Limb (tissue), 2 donors: ENCODE data around the gene IL5RA.

Experiments used
- DNase-seq, 2 donors: peaks; one replicate each; pipeline ENCODE4 v3.0.0-alpha.2; 2016; ENCODE audit errors: extremely low spot score in 2 of 2

The IL5RA gene

DNA sequence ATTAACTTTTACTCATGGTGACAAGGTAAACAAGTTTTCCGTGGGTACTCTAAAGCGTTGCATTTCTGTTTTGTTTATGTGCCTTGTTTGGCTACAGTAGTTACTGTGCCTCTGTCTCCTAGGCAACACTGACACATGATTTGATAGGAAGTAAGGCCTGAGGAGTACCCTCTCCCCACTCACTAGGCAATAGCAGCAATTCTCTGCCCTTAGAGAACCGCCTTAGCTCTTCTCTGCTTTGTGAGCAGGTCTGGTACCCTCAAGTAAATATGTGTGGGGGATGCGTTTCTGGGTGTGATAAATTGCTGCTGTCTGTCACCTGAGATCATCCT is at the start of gene IL5RA:
IL5RA (minus strand) TSS at position 76 of the 332 bp plus-strand sequence. CDS start 5,390 bp downstream, outside the sequence.
- peak in 1 of 2 donors; percentile 8 for DNase-seq

- DNase-seq, result no peak
Measured at GRCh38 chr3:3157484-3157883, 47.3 kb upstream of the IL5RA start.

DNA sequence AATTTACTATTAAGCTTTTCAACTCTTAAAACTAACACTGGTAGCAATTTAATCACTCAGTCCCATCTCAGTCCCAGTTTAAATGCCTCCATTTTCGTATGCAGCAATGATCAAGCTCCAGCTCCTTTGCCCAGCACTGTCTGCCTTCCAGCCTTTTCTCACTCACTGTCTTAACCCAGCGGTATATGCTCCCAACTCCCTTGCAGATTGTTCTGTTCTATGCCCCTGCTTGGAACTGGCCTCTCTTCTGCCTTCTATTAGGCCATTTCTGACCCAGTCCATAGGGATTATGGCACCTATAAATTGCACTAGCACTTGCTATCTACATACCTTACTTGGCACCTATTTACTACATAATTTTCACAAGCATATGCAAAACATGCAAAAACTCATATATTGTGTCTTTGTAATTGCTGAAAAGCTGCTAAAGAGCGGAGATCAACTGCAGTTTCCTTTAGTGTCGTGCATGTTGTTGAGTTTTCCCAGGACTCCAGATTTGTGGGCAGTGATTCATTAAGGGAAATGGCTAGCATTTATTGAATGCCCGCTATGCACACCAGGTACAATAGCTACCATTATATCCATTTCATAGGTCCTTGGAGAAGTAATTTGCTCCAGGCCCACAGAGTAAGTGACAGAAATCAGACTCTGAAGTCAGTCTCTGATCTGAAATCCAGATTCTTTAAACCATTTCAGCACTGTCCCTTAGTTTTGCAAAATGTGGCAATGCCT is 44.9 kb upstream of the IL5RA start:
- no peak for DNase-seq

- no peak for DNase-seq
Measured at GRCh38 chr3:3151513-3151912, 41.3 kb upstream of the IL5RA start.

GRCh38 chr3:3149560-3149959 is 39.4 kb upstream of the IL5RA start:
- no peak for DNase-seq

DNA sequence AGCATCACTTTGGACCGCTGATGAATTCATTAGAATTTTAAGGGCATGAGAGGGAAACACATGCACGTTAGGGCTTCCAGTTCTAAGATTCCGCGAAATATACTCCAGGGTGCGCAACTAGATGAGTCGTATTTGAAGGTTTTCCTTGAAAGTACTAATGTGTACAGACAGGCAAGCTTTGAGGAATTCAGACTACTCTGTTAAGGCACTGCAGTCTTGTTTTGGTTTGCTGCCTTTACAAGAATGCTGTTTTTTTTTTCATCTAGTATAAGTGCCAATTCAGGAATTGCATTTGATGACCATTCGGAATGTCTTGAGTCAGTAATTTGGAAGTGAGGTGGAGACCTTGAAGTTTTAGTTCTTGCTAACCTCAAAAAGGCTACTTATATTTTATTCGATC is 35.7 kb upstream of the IL5RA start:
- DNase-seq, result no peak

DNA sequence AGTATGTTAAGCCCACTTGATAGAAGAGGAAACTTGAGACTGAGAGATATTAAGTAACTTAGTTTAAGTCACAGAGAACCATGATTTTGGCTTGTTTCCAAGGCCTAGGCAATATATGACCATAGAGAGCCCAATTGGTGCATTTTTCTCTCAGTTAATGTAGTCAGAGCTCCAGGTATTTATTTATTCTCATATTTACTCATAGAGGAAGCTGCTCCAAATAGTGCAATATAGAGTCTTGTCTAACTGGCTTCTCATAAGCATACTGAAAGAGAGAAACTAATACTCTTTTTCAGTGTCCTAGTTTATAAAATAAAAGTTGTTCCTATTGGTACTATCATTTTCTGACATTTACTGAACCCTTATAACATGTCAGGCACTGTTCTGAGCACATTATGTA is 31.8 kb upstream of the IL5RA start:
- no peak for DNase-seq

DNA sequence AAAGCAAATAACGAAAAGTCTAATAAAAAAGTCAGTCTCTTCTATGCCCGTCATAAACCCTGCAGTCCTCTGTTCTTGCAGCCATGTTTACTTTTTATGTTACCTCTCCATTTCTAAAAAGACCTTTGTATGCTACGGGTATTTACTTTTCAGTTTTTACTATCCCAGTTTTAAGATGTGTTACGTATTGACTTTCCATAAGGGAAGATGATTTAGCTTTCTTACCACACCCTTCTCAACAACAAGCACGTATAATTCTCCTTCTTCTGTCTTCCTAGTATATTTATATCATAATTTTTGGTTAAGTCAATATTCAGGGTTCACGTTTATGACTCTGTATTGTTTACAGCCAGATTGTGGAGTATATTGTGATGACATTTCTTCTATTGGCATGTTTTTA is 27.4 kb upstream of the IL5RA start:
- DNase-seq, result no peak

DNA sequence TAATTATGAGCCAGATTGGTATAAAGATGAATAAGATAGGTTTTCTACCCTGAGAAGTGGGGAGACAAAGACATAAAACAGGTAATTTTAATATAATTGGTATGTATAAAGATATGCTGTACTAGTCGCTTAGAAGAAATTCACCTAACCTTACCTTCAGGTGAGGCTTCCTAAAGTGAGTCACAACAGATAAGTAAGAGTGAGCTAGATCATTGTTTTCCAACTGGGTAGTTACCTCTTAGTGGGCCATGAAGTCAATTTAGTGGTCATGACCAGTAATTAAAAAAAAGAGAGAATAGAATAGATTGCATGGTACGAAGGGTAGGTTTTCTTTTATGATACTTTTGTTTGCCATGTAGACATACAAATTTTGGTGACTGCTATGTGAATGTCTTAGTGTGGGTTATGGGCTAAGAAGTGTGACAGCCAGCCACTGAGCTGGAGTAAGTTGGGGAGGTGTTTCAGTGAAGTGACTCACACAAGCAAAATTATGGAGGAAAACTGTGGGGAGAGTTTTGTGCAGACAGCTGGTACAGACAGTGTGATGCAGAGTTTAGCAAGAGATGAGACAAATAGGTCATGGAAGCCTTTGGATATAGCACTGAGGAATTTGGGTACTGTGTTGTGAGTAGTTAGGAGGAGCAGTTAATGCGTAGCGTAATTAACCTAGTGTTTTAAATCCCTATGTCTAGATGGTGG is 24.7 kb upstream of the IL5RA start:
- no peak for DNase-seq

DNA sequence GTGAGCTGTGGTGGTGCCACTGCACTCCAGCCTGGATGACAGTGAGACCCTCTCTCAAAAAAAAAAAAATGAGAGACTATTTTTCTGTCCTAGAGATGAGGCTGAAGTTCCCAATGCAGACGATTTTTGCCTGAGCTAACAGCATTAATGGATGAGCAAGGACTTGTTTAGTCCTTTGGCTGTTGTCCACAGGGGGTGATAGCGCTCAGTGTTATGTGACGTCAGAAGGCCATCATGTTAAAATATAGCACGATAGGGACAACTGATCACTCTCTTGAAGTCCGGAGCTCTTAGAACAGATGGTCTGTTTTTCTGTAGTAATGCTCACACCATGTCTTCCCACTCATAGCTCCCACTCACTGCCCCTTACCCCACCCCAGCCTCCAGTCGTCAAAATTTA is 23.3 kb upstream of the IL5RA start:
- no peak for DNase-seq

- no peak for DNase-seq
Measured at GRCh38 chr3:3129579-3129978, 19.4 kb upstream of the IL5RA start.

GRCh38 chr3:3127432-3128010 is 17.3 kb upstream of the IL5RA start:
- DNase-seq, result no peak

DNA sequence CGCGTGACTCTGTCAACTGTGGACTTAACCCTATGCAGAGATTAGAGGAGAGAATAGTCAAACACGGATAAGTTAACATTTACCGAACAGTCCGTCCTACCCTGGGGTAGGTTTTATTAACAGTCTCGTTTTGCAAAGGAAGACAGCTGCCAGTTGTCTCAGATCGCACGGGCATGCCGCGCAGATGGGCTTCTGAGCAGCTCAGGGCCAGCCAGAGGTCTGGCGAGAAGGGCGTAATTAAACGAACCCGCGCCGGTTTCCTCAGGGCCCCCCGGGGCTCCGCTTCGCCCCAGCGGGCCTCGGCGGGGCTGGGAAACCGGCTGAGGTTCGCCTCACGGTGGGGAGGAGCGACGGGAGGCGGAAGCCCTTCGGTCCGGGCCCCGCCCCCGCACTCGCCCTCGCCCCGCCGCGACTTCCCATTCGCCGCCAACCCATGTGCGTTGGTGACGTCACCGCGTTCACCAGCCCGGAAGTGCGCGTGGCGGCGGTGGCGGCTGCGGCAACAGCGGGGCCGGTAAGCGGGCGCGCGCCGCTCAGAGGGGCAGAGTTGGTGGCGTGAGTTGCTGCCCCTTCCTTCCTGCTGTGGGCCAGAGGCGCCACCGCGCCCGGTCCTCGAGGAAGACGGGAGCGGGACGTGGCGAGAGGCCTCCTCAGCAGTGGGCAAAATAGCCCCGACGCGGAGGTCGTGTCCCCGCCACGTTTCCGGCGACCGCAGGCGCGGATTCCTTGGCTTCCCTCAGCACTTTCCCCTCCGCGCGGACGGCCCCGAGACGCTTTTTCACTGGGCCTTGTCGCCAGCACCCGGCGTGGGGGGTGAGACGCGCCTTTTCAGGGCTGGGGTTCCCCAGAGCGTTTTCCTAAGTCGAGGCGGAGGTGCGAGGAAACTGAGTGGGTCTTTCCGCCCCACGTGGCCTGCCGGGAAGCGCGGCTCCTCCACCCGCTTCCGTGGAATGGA is 16.6 kb upstream of the IL5RA start, which contains the start of gene TRNT1:
TRNT1 (plus strand) TSS at position 464 of the 955 bp plus-strand sequence. CDS start 2,101 bp downstream, outside the sequence.
- DNase-seq, result peak; percentile 95 to 97

GRCh38 chr3:3125977-3126376 is 15.8 kb upstream of the IL5RA start:
- DNase-seq, result no peak

DNA sequence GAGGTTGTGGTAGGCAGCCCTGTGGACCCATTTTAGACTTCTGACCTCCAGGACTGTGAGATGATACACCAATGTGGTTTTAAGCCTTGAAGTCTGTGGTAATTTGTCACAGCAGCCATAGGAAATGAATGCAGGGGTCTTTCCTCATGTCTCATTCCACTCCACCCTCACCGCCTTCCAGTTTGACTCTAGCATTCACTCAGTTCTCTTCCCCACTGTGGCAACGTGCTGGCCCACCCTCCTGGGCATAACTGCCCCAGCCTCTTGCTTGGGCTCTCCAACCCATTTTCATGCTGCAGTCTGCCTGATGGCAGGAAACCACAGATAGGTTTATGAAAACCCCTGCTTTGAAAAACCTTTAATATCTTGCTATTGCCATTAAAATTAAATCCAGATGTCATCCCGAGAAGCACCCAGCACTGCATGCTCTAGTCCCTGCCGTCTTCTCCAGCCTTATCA is 9.2 kb upstream of the IL5RA start:
- no peak for DNase-seq

DNA sequence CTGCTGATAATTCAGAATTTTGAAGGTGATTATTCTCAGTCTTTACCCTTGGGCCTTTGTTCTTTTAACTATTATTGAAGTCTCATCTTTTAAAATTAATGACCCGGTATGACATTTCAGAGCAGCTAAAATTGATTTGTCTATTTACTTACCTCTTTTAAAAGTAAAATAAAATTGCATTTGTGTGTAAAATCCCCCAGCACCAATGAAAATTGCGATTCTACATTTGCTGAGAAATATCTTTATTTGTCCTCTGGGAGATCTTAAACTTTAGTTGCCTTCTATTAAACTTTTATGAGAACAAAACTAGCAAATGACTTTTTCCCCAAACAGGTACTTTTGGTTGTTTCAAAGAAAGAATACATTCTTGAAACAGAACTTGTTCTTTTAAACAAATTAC is 7.5 kb upstream of the IL5RA start:
- no peak for DNase-seq

DNA sequence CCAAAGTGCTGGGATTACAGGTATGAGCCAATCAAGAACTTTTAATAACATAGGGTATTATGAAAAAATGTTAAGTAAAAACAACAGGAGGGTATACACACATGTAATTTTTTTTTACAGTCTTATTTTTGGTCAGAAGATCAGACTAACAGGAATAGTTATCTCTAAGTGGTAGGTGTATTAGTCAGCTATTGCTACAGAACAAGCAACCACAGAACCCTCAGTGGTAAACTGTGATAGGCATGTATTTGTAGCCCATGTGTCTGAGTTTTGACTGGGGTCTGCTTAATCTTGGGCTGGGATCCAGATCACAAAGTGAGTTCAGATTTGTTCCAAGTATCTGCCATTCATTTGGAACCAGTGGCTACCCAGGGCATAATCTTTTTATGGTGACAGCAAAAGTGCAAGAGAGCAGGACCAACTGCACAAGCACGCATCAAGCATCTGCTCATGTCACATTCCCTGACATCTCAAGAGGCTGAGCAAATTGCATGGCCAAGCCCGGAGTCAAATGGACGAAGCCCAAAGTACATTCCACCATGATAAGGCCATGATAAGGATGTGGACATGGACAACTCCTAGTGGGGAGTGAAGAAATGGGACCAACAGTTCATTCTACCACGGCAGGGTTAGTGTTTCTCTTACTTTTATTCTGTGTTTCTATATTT is 3.0 kb upstream of the IL5RA start:
- DNase-seq, result no peak

DNA sequence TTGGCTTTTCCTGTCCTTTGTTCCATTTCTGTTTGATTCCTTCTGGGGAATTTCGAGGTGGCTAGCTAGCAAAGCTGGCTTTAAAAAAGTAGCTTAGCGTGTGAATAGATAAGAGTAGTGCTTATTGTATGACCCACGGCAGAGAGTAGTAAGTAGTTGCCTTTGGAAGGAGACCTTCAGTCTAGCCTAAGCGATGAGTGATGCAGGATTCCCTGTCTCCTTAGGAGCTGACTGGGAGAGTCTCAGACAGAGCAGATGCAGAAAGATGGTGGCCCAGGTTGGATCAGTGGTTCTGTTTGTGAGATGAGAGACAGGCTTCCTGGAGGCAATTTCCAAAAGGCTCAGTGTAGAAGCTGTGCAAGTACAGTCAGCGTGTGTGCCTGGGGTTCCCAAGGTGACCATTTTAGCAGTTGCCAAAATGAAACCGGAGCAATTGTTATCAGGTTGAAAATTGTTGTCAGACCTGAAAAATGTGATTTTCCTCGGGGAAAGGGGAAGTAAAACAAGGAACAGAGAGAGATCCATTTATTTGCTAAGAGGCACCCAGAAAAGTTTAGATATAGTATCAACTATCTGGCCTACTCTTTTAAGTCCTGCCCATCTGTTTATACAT is 681 bp upstream of the IL5RA start:
- no peak for DNase-seq

GRCh38 chr3:3109407-3110298 is 521 bp downstream of the IL5RA start:
- no peak for DNase-seq
